Omental fat pad (tissue), 4 donors: ENCODE results near the gene PRUNE2. TPM values are rescaled to one million over a fixed set of nuclear protein-coding genes. Genes with fewer than 3 reads are reported as not detected.

Source experiments
- ATAC-seq: fragments of 150-250 bp; one replicate; pipeline ENCODE4 v1.9.1; 2016; ENCODE audit warnings: mild to moderate bottlenecking, moderate library complexity; ENCODE audit not compliant: low FRiP score
- DNase-seq: peaks from one replicate; pipeline ENCODE4 v3.0.0-alpha.2; 2019; ENCODE audit warnings: low spot score
- CTCF ChIP-seq, 3 donors: fragments of 450-650 bp; IDR thresholded peaks; one replicate each; pipeline ENCODE4 v1.5.1; 2016 to 2017; ENCODE audit warnings: antibody characterized with exemption in 3 of 3, mild to moderate bottlenecking in 3 of 3, moderate library complexity in 2 of 3
- total RNA-seq, 4 donors: library from RNA; depleted of rRNA; stranded (reverse); fragments of >200 nt; gene quantifications; one replicate each; pipeline ENCODE4 v1.1.0, GENCODE V29; 2016

Gene PRUNE2
- total RNA-seq, 4 donors from 2014 or later, result 3.1 to 13.4 (median 12.0) TPM

DNA sequence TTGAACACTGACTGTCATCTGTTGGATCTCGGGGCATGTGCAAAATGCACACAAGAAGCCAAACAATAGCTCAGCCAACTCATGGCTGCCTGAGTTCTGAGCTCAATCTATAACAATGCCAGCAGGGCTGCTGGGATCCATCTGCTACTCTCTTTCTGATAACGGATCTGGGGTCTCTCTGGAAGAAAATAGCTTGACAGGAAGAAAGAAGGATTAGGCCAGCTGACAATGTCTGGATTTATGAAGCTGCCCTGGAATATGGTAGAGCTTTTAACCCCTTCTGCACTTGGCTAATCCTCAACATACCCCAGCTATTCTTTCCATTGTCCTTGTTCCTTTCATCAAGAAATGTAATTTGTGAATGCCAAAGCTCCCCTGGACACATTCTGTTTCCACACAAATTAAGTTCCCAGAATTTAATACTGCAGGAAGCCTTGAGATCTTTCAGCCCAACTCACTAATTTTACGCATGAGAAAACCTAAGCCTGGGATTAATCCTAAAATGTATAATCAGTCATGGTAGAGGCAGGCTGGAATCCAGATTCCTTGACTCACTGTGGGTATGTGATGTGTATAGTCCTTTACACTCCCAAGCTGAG is 204.4 kb downstream of the PRUNE2 start:
- no peak for ATAC-seq
- DNase-seq, result no peak
- TF ChIP-seq CTCF (IDR thresholded peaks at IDR 0.05), result no peak

DNA sequence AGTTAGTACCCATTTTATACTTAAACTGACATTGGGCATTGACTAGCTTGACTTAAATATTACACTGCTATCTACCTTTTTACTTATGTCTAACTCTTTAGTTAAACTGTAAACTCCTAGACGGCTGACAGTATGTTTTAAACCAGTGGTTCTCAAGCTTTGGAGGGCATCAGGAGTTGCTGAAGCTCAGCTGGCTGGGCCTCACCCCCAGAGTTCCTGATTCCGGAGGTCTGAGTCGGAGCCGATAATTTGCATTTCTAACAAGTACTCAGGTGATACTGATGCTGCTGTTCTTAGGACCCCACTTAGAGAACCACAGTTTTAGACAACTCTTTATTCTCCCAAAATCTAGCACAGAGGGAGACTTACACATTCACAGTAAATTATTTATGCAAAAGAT is 205.0 kb downstream of the PRUNE2 start:
- no peak for TF ChIP-seq CTCF (IDR thresholded peaks at IDR 0.05)
- DNase-seq, result no peak
- no peak for ATAC-seq

GRCh38 chr9:76699971-76700370 is 205.9 kb downstream of the PRUNE2 start:
- no peak for DNase-seq
- no peak for ATAC-seq

GRCh38 chr9:76697554-76697953 is 208.4 kb downstream of the PRUNE2 start:
- ATAC-seq, result no peak
- TF ChIP-seq CTCF (IDR thresholded peaks at IDR 0.05), result no peak
- DNase-seq, result no peak

More at GRCh38 chr9:76699971-76700370, 205.9 kb downstream of the PRUNE2 start:
- TF ChIP-seq CTCF (IDR thresholded peaks at IDR 0.05), result no peak

DNA sequence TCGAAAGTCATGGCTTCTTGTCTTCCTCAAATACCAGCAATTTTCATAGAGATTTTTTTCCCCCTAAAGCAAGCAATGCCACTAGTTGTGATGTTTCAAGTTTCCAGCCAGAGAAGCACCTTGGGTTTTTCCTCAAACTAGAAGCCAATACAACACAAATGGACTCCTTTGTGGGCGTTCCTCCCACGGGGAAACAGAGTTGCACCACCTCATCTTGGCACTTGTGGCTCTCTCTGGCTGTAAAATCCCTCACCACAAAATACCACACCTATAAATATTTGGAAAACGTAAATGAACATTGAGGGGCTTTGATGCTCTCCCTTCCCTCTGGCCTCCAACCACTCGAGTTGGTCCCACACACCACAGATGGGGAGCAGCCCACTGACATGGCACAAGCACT is 208.8 kb downstream of the PRUNE2 start:
- ATAC-seq, result no peak
- no peak for TF ChIP-seq CTCF (IDR thresholded peaks at IDR 0.05)
- DNase-seq, result no peak

GRCh38 chr9:76693912-76694311 is 212.0 kb downstream of the PRUNE2 start:
- no peak for TF ChIP-seq CTCF (IDR thresholded peaks at IDR 0.05)
- no peak for ATAC-seq
- DNase-seq, result no peak

- no peak for TF ChIP-seq CTCF (IDR thresholded peaks at IDR 0.05)
- DNase-seq (no peak), ATAC-seq (no peak)
These were observed 213.3 kb downstream of the PRUNE2 start for GRCh38 chr9:76692458-76693129.
